Adrenal gland (tissue), 5 donors: ENCODE measurements around the gene TMEM151B.

Source experiments
- CTCF ChIP-seq, 6 experiments: fragments of 450-650 bp in 4 of 6; fragments of 200-600 bp in 2 of 6; sonication (generic) in 1 of 6; IDR thresholded peaks; 1 replicate in 5 of 6; 2 replicates in 1 of 6; pipeline versions ENCODE4 v1.5.1 to v1.8.0; 2016 to 2021; ENCODE audit warnings: antibody characterized with exemption in 6 of 6, mild to moderate bottlenecking in 2 of 6, moderate library complexity in 1 of 6
- POLR2A ChIP-seq, 2 donors: fragments of 450-650 bp; IDR thresholded peaks; one replicate each; pipeline ENCODE4 v1.6.1; 2017; ENCODE audit warnings: antibody characterized with exemption in 2 of 2, mild to moderate bottlenecking in 2 of 2, moderate library complexity in 1 of 2
- donor health status: DM: no; HTN: no; CAD: no.

- TF ChIP-seq POLR2A (IDR thresholded peaks at IDR 0.05) (no peak), CTCF (IDR thresholded peaks at IDR 0.05) (no peak)
These were observed 3.0 kb upstream of the TMEM151B start for GRCh38 chr6:44267252-44267651.
